Hepatocyte (in vitro differentiated cells): ENCODE measurements around the gene MYZAP.

Source experiments
- CTCF ChIP-seq: fragments of 200-600 bp; sonication (generic); IDR thresholded peaks from 2 replicates; pipeline ENCODE4 v1.5.1; 2016; ENCODE audit warnings: antibody characterized with exemption, mild to moderate bottlenecking; ENCODE audit not compliant: poor library complexity
- EZH2phosphoT487 ChIP-seq: fragments of 200-600 bp; sonication (generic); IDR thresholded peaks from one replicate; pipeline ENCODE4 v1.6.1; 2018; ENCODE audit warnings: antibody characterized with exemption, mild to moderate bottlenecking, low read depth, moderate library complexity; ENCODE audit not compliant: unreplicated experiment, severe bottlenecking

GRCh38 chr15:57635300-57635909 lies 43.7 kb downstream of the MYZAP start:
- TF ChIP-seq EZH2phosphoT487 (no peak), CTCF (no peak)
